ENCODE data around the gene GIGYF1. TPM values are rescaled to one million over a fixed set of nuclear protein-coding genes. Genes with fewer than 3 reads are reported as not detected.
"Not testable (repeated sequence)": the region's sequence is repeated elsewhere in the genome, so short reads cannot be mapped to it uniquely, and the experiment has no call there.

GIGYF1 gene
- 12.0 and 27.3 TPM in 2 replicates for total RNA-seq (2014; rRNA removed; shearing (Covaris generic))

DNA sequence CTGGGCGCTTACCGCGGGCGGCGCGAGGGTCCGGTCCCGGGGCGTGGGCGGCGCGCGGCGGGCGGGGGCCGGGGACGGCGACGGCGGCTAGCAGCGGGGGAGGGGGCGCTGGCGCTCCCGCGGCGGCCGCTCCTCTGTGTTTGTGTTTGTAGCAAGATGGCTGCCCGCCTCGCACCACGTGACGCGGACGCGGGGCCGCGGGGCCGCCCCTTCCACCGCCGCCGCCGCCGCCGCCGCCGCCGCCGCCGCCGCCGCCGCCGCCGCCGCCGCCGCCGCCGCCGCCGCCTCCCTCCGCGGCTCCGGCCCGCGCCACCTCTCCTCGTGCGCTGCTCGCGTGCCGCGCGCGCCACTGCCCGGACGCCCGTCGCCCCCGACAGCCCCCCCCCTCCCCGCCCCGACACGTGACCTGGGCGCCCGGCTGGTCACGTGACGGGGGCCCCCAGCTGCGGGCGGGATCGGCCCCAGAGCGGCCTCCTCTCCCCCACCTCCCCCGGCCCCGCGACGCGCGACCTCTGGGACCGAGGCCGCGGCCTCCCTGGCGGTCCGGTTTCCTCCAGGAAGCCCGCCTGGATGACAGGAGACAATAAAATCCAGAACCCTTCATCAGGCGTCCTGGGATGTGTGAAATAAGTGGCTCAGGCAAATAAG lies at the start of gene GIGYF1:
Gene GIGYF1, minus strand, starts transcription at position 153 of the 648 bp plus-strand sequence. CDS start 6,012 bp downstream, outside the sequence.
- peak; percentile 87 for DNase-seq (ENCODE audit: low read depth)

DNA sequence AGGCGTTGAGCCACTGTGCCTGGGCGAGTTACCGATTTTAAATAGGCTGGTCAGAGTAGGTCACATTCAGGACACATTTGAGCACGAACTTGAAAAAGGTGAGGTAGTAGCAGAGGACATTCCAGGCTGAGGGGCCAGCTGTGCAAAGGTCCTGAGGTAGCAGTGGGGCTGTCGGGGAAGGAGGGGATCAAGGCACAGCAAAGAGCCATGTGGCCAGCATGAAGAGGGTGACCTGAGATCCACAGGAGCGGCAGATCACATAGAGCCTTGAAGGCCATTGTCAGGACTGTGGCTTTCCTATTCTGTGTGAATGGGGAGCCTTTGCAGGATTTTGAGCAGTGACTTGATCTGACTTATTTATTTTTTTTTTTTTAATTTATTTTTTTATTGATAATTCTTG lies 45.9 kb upstream of the GIGYF1 start:
- no peak for DNase-seq (ENCODE audit: low read depth)

- no peak for DNase-seq (ENCODE audit: low read depth)
Measured at GRCh38 chr7:100736671-100737070, 42.6 kb upstream of the GIGYF1 start.

DNA sequence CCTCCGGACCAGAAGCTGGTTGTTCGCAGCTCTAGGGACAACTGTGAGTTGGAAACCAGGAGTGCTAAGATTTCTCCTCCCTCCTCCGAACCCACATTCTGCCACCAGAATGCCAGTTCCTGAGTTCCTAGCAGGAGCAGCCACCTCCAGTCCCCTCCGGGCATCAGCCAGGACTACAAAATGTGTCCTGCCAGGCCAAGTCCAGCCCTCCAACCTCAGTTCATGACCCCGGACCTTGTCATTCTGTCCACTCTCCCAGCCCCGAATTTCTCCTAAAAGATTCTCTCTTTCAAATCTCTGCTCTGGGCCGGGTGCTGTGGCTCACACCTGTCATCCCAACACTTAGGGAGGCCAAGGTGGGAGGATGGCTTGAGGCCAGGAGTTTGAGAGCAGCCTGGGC lies 41.7 kb upstream of the GIGYF1 start:
- no peak for DNase-seq (ENCODE audit: low read depth)

- no peak for DNase-seq (ENCODE audit: low read depth)
Measured at GRCh38 chr7:100731937-100732636, 38.0 kb upstream of the GIGYF1 start.

- DNase-seq (ENCODE audit: low read depth): no peak
Measured at GRCh38 chr7:100730136-100730800, 36.2 kb upstream of the GIGYF1 start.

GRCh38 chr7:100728196-100728595 lies 34.1 kb upstream of the GIGYF1 start:
- no peak for DNase-seq (ENCODE audit: low read depth)

DNA sequence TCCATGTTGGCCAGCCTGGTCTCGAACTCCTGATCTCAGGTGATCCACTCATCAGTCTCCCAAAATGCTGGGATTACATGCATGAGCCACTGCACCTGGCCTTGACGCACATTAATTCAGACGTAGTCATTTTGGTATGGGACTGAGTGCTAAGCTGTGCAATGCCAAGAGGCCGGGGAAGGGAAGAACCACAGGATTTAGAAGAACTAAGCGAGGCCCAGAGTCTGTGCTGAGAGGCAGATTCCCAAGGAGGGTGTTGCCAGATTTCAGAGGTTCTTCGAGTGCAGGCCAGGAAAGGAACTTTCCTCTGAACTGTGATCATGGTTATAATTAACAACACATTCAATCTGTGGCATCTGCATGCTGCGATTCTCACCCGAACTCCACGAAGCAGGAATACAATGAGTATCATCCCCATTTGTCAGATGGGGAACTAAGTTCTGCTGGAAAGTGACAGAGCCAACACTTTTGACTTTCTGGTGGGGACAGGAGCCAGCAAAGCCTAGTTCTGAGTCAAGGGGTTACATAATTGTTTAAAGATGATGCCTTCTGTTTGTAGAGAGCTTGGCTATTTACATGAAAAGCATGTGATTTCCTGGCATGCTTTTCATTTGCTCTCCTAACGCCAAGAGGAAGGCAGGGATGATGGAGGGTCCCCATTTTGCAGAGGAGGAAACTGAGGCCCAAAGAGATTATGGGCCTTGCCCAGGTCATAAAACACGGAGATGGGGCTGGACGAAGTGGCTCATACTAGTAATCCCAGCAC lies 33.1 kb upstream of the GIGYF1 start:
- DNase-seq (ENCODE audit: low read depth): no peak

- DNase-seq (ENCODE audit: low read depth): not testable (repeated sequence)
Measured at GRCh38 chr7:100724364-100724763, 30.3 kb upstream of the GIGYF1 start.

- DNase-seq (ENCODE audit: low read depth): no peak
Measured at GRCh38 chr7:100723732-100724275, 29.8 kb upstream of the GIGYF1 start.

- no peak for DNase-seq (ENCODE audit: low read depth)
Measured at GRCh38 chr7:100722480-100723212, 28.6 kb upstream of the GIGYF1 start.

- no peak for DNase-seq (ENCODE audit: low read depth)
Measured at GRCh38 chr7:100721505-100721812, 27.4 kb upstream of the GIGYF1 start.

DNA sequence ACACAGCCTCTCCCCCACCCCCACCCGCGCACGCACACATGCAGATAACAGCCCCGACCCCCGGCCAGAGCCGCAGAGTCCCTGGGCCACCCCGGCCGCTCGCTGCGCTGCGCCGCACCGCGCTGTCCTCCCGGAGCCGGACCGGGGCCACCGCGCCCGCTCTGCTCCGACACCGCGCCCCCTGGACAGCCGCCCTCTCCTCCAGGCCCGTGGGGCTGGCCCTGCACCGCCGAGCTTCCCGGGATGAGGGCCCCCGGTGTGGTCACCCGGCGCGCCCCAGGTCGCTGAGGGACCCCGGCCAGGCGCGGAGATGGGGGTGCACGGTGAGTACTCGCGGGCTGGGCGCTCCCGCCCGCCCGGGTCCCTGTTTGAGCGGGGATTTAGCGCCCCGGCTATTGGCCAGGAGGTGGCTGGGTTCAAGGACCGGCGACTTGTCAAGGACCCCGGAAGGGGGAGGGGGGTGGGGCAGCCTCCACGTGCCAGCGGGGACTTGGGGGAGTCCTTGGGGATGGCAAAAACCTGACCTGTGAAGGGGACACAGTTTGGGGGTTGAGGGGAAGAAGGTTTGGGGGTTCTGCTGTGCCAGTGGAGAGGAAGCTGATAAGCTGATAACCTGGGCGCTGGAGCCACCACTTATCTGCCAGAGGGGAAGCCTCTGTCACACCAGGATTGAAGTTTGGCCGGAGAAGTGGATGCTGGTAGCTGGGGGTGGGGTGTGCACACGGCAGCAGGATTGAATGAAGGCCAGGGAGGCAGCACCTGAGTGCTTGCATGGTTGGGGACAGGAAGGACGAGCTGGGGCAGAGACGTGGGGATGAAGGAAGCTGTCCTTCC lies 26.8 kb upstream of the GIGYF1 start:
- DNase-seq (ENCODE audit: low read depth): no peak

- no peak for DNase-seq (ENCODE audit: low read depth)
Measured at GRCh38 chr7:100720279-100720670, 26.2 kb upstream of the GIGYF1 start, which contains the start of gene EPO. TSS of gene EPO (plus strand) at chr7:100720468. CDS start at chr7:100720981, 513 bp downstream.

DNA sequence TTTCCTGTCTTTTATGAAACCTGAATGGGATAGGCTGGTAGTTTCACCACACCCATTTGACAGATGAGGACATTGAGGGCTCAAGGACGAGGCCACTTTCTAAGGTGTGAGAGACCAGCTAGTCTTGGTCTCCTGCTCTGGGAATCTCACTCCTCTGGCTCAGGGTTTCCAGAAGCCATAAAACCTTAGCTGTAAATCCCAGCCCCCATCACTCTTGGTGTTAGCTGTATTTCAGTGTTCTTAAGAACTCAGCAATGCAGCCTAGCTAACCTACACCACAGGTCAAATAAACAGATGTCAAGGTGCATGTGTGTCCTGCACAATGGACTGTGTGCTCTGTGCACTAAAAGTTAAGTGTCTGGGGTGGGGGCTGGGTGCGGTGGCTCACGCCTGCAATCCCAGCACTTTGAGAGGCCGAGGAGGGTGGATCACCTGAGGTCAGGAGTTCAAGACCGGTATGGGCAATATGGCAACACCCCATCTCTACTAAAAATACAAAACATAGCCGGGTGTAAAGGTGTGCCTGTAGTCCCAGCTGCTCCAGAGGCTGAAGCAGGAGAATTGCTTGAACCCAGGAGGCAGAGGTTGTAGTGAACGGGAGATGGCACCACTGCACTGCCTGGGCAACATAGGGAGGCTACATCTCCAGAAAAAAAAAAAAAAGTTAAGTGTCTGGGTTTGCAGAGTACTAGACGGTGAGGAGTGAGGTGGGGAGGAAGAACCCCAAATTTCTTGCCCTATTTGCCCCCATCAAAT lies 25.7 kb upstream of the GIGYF1 start:
- peak; percentile 76 for DNase-seq (ENCODE audit: low read depth)

DNA sequence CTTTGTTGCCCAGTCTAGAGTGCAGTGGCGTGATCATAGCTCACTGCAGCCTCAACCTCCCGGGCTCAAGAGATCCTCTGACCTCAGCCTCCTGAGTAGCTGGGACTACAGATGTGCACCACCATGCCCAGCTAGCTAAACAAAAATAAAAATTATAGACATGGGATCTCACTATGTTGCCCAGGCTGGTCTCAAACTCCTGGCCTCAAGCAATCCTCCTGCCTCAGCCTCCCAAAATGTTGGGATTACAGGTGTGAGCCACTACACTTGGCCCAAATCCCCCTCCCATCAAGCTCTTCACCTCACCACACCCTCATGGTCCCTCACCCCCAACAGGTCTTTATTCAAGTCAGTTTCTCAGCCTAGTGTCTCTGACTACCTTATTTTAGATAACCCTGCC lies 23.0 kb upstream of the GIGYF1 start:
- DNase-seq (ENCODE audit: low read depth): not testable (repeated sequence)

GRCh38 chr7:100714725-100715124 lies 20.7 kb upstream of the GIGYF1 start:
- DNase-seq (ENCODE audit: low read depth): no peak

GRCh38 chr7:100711369-100711768 lies 17.3 kb upstream of the GIGYF1 start:
- DNase-seq (ENCODE audit: low read depth): no peak

- DNase-seq (ENCODE audit: low read depth): no peak
Measured at GRCh38 chr7:100710452-100710851, 16.4 kb upstream of the GIGYF1 start.

GRCh38 chr7:100708395-100708794 lies 14.3 kb upstream of the GIGYF1 start:
- DNase-seq (ENCODE audit: low read depth): no peak

All from Daoy (cell line).